GM21381 (cell line): ENCODE results near the gene TBL1XR1.
A peak's percentile ranks its signal among the peaks of the same experiment; 100 is the strongest.
"Not testable (repeated sequence)": the region's sequence is repeated elsewhere in the genome, so short reads cannot be mapped to it uniquely, and the experiment has no call there.

Experiments
- ATAC-seq: cut with Tn5 transposase; IDR thresholded peaks from one replicate; pipeline ENCODE4 v1.9.1; 2021; ENCODE audit warnings: mild to moderate bottlenecking, moderate library complexity; ENCODE audit not compliant: unreplicated experiment

Gene TBL1XR1

GRCh38 chr3:177144922-177145321 is 52.4 kb downstream of the TBL1XR1 start:
- peak; percentile 52 for ATAC-seq

DNA sequence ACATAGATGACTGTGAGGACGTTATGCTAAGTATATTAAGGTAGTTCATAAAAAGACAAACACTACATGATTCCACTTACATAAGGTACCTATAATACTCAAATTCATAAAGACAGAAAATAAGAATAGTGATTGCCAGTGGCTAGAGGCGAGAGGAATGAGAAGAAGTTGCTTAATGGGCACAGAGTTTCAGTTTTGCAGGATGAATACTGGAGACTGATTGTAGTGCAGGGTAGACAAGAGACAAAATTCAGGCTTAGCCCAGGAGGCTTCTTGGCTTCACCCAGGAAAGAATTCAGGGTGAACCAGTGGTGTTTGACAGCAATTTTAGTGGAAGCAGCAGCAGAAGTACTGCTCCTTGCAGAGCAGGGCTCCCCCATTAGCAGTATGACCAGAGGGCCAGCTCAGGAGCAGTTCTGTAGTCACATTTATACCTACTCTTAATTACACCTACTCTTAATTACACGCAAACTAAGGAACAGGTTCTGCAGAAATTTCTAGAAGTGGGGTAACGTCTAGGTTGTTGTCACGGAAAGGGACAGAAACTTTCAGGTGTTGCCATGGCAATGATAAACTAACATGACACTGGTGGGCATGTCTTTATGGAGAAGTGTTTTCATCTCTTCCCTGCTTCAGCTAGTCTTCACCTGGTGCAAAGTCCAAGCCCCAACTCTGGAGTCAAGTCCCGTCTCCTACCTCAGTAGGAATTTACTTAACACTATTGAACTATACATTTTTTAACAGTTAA is 55.2 kb downstream of the TBL1XR1 start:
- no peak for ATAC-seq

DNA sequence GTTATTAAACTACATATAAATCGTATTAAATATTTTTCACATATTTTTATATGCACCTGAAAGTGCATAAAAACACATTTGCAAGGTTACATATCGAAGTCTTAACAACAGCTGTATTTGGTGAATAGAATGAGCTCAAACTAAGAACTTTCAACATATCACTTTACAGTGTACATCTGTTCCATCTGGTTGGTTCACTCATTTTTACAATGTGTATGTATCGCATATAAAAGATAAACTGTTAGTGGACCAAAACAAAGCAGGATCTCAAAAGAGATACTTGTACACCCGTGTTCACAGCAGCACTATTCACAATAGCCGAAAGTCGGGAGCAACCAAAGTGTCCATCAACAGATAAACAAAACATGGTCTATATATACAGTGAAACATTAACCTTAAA is 55.8 kb downstream of the TBL1XR1 start:
- ATAC-seq = no peak

DNA sequence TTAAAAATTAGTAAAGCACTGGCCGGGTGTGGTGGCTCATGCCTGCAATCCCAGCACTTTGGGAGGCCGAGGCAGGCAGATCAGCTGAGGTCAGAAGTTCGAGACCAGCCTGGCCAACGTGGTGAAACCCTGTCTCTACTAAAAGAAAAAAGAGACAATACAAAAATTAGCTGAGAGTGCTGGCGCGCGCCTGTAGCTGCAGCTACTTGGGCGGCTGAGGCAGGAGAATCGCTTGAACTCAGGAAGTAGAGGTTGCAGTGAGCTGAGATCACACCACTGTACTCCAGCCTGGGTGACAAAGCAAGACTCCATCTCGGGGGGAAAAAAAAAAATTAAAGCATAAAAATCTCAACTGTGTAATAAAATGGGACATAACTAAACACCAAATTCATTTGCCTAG is 58.1 kb downstream of the TBL1XR1 start:
- ATAC-seq = not testable (repeated sequence)

DNA sequence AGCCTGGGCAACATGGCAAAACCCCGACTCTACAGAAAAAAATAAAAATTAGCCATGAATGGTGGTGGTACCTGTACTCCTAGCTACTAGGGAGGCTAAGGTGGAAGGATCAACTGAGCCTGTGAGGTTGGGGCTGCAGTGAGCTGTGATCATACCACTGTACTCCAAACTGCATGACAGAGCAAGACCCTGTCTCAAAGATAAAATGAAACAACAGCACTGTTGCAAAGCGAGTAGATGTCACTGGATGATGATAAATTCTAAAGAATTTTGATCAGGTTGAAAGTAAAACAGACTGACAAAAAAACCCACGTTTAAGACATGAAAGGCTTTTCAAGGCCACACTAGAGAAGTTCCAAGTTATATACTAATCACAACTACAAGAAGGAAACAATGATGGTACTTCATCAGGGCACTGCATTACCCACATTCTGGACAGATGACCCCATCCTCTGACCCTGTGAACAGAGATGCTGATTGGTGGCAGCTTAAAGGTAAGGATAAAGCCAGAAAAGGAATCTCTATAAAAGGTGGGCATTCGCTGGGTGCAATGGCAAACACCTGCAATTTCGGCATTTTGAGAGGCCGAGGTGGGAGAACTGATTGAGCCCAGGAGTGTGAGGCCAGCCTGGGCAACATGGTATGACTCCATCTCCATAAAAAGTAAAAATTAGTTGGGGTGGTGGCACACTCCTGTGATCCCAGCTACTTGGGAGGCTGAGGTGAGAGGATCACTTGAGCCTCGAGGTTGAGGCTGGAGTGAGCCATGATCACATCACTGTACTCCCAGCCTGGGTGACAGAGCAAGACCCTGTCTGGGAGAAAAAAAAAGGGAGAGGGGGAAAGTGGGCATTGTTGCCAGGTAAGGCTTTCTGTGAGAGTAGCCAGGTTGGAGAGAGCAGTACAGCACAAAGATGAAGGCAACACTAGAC is 59.2 kb downstream of the TBL1XR1 start:
- no peak for ATAC-seq

GRCh38 chr3:177136741-177137140 is 60.5 kb downstream of the TBL1XR1 start:
- no peak for ATAC-seq

DNA sequence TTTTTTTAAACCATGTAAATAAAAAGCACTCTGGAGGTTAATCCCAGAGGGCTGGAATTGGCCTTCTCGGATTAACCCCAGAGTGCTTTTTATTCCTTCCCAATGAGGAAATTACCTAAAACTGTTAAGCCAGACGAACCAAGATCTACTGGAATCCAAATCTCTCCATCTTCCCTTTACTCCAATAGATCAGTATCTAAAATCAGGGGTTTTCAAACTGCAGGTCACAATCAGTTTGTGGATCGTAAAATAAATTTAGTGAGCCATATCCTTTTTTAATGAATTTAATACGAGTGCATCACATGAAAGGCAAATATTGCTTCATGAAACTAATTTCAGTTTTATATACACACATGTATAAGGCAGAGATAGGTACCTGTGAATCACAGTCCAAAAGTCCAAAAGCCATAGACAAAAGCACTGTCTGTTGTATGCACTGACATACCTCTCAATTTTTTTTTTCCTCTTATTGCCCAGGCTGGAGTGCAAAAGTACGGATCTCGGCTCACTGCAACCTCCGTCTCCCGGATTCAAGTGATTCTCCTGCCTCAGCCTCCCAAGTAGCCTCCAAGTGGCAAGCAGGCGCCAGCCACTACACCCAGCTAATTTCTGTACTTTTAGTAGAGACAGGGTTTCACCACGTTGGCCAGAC is 61.3 kb downstream of the TBL1XR1 start:
- ATAC-seq = no peak

GRCh38 chr3:177134816-177135210 is 62.5 kb downstream of the TBL1XR1 start:
- no peak for ATAC-seq

DNA sequence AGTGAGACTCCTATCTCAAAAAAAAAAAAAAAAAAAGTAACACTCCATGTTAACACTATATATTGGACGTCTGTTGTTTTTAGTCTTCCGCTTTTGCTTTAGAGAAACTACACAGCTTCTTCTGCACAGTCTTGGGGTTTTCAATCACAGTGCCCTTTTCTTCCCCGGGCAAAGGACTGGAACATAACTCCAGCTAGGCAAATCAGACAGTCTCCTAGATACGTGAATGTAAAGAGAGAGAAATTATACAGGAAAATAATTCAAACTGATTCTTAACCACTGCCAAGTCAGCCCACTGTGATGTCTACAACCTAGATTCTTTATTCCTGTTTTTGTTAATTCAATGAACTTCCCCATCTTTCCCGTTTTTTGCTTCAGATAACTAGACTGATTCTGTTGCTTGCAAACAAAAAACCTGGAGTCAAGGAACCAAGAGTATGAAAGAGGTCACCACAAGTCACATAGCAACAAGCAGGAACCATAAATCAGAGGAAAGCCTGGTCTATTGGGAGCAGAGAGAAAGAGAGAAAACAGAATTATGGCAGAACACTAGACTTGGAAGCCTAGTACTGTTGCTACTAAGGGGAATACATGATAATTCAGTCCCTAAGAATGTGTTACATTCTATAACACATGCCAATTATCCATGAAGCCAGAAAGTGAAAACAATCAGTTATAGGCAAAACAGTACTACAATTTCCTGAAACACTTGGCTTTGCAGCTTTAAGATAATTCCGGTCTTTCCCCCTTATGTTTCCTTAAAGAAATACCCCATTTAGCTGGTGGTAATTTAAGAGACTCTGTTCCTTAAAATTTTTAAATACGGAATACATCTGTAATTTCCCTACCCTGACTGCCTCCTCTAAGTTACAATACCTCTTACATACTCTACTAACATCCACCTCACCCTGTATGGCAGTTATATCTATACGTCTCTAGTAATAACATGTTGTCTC is 63.1 kb downstream of the TBL1XR1 start:
- no peak for ATAC-seq

GRCh38 chr3:177131927-177132636 is 65.2 kb downstream of the TBL1XR1 start:
- no peak for ATAC-seq

DNA sequence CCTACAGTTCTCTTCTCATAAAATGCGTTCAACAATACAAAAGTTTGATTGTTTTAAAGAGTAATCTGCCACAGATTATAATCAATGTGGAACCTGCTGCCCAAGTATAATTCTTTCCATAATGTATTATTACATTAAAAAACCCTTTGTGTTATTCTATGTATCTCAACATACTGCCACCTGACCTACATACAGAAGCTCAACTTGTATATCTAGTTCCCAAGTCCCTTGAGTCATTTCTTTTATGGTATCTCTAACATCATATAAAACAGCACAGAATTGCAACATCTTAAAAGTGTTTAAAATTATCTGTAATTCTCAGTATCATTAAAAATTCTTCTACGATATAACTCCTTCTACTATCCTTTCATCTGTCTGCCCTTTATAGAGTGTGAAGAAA is 70.3 kb downstream of the TBL1XR1 start:
- ATAC-seq = no peak

- no peak for ATAC-seq
These were observed 71.1 kb downstream of the TBL1XR1 start for GRCh38 chr3:177126015-177126773.

DNA sequence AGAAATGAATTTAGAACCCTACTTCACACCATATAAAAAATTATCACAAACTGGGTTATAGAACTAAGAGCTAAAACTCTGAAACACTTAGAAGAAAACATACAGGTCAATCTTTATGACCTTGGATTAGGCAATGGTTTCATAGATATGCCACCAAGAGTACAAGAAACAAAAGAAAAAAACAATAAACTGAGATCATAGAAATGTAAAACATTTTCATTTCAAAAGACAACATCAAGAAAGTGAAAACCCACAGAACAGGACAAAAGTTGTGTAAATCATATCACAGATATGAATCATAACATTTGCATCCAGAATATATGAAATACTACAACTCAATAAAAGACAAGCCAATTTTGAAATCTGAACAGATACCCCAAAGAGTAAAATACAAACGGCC is 72.4 kb downstream of the TBL1XR1 start:
- ATAC-seq = no peak

DNA sequence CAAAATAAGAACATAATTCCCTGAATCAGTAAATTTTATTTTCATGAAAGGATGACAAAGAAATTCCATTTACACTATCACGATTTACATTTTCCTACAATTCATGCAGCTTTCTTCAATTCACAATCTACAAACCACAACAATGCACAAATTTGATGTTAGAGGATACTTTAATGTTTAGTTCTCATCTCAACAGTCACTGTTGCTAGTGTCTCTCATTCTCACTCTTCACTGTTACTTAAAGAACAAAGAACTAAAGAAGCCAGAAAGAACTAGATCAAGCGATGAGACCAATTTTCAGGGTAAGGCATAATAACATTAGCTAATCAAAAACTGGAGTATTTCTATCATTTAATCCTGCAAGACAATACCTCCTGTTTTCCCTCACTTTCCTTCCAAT is 73.5 kb downstream of the TBL1XR1 start:
- no peak for ATAC-seq

- no peak for ATAC-seq
These were observed 75.0 kb downstream of the TBL1XR1 start for GRCh38 chr3:177122183-177122856.

DNA sequence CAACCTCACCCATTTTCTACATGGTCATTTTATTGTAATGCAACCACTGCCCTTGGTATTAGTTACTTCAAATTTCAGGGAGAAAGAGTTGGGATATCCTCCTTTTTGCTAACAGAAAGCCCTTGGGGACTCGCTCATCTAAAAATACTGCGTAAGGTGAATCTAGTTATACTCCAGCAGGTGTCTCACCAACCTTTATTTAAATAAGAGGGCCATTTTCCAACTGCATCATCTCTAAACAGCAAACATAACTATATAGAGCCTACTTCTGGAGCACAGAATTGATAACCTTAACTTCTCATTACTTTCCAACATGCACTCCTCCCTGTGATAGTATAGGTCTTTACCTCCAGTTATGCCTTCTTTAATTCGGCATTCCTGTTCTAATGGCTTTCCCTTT is 77.5 kb downstream of the TBL1XR1 start:
- no peak for ATAC-seq

DNA sequence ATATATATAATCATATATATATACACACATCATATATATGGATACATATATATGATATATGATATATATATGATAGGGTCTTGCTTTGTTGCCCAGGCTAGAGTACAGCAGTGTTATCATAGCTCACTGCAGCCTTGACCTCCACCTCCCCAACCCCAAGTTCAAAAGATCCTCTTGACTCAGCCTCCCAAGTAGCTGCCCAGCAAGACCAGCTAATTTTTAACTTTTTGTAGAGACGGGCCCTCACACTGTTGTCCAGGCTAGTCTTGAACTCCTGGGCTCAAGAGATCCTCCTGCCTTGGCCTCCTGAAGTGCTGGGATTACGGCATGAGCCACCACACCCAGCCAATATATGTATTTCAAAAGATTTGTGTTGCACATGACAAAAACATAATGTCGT is 83.0 kb downstream of the TBL1XR1 start:
- no peak for ATAC-seq

- ATAC-seq = no peak
These were observed 85.7 kb downstream of the TBL1XR1 start for GRCh38 chr3:177111541-177111949.

DNA sequence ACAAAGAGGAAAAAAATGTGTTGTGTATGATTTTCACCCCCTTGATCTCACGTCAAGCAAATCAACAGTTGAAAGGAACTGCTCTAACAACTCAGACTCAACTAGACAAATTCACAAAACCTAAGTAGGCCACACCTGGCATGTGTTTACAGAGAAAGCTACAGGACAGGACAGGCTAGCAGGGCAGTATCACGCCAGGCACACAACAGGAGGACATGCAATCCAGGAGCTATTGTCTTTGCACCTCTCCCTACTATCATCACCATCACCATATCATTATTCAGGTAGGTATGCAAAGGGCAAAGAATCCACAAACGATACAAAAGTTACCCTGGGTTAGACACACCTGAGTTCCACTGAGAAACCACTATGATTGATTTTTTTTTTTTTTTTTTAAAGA is 86.4 kb downstream of the TBL1XR1 start:
- no peak for ATAC-seq
